Right lung (tissue), 10 donors: Measurements from ENCODE around the gene TBC1D13. TPM values are rescaled to one million over a fixed set of nuclear protein-coding genes. Genes with fewer than 3 reads are reported as not detected.
"Not testable (repeated sequence)": the region's sequence is repeated elsewhere in the genome, so short reads cannot be mapped to it uniquely, and the experiment has no call there.

Experiments
- DNase-seq, 2 donors: peaks; one replicate each; pipeline ENCODE4 v3.0.0-alpha.2; 2013
- long read RNA-seq, 8 donors: transcript quantifications; one replicate each; lab custom pipeline, GENCODE V29; 2026
- polyA plus RNA-seq, 5 donors: library from polyadenylated mRNA; unstranded; fragments of 120-200 nt; gene quantifications; one replicate each; pipeline versions ENCODE4 v1.2.1 to v1.2.3, GENCODE V29; 2013; ENCODE audit warnings: inconsistent platforms in 1 of 5, low replicate concordance in 1 of 5; ENCODE audit not compliant: insufficient read length in 5 of 5, insufficient read depth in 1 of 5

The TBC1D13 gene
- 10 to 100 TPM; 20.5 to 30.0 (median 26.3) TPM for polyA plus RNA-seq
- long read RNA-seq, donor 1, transcript TBC1D13-202 (12 exons, 3,906 nt), result major isoform, 5 of 10 reads
- long read RNA-seq, donor 1, partial matches to known transcripts, result 5 of 10 reads
- long read RNA-seq, donor 1, other reads (novel, unspliced or antisense), result 0 of 10 reads
- long read RNA-seq, donor 2, partial matches to known transcripts, result 0 of 2 reads
- long read RNA-seq, donor 2, other reads (novel, unspliced or antisense), result 0 of 2 reads
- long read RNA-seq, donor 3, partial matches to known transcripts, result 0 of 3 reads
- long read RNA-seq, donor 3, other reads (novel, unspliced or antisense), result 0 of 3 reads
- long read RNA-seq, donor 4, partial matches to known transcripts, result 8 of 11 reads
- long read RNA-seq, donor 4, other reads (novel, unspliced or antisense), result 0 of 11 reads
- long read RNA-seq, donor 5, transcript TBC1D13-202 (12 exons, 3,906 nt), result major isoform, 5 of 23 reads
- long read RNA-seq, donor 5, partial matches to known transcripts, result 17 of 23 reads
- long read RNA-seq, donor 5, other reads (novel, unspliced or antisense), result 0 of 23 reads
- long read RNA-seq, donor 6, partial matches to known transcripts, result 0 of 7 reads
- long read RNA-seq, donor 6, other reads (novel, unspliced or antisense), result 5 of 7 reads
- long read RNA-seq, donor 7, transcript TBC1D13-202 (12 exons, 3,906 nt), result major isoform, 9 of 9 reads
- long read RNA-seq, donor 7, partial matches to known transcripts, result 0 of 9 reads
- long read RNA-seq, donor 7, other reads (novel, unspliced or antisense), result 0 of 9 reads
- long read RNA-seq, donor 8, partial matches to known transcripts, result 0 of 1 reads
- long read RNA-seq, donor 8, other reads (novel, unspliced or antisense), result 0 of 1 reads

- peak; percentile 58 to 74 for DNase-seq
Measured at GRCh38 chr9:128786681-128787601, at the start of gene TBC1D13. TSS of gene TBC1D13 (plus strand) at chr9:128787253. CDS start at chr9:128787354, 101 bp downstream.

- DNase-seq, result no peak
Measured at GRCh38 chr9:128742401-128742800, 44.7 kb upstream of the TBC1D13 start.

- no peak for DNase-seq
Measured at GRCh38 chr9:128743421-128743820, 43.6 kb upstream of the TBC1D13 start.

- no peak for DNase-seq
Measured at GRCh38 chr9:128747241-128747640, 39.8 kb upstream of the TBC1D13 start.

GRCh38 chr9:128750926-128751595, 36.0 kb upstream of the TBC1D13 start:
- DNase-seq, result no peak

- no peak for DNase-seq
Measured at GRCh38 chr9:128753627-128754026, 33.4 kb upstream of the TBC1D13 start.

- DNase-seq, result no peak
Measured at GRCh38 chr9:128757602-128758001, 29.5 kb upstream of the TBC1D13 start.

- no peak for DNase-seq
Measured at GRCh38 chr9:128762671-128763449, 24.2 kb upstream of the TBC1D13 start.

GRCh38 chr9:128764361-128764760, 22.7 kb upstream of the TBC1D13 start:
- DNase-seq, result no peak

GRCh38 chr9:128765499-128765898, 21.6 kb upstream of the TBC1D13 start:
- DNase-seq, result no peak

GRCh38 chr9:128768606-128769005, 18.4 kb upstream of the TBC1D13 start:
- DNase-seq, result no peak

- DNase-seq, result no peak
Measured at GRCh38 chr9:128770286-128771030, 16.6 kb upstream of the TBC1D13 start.

GRCh38 chr9:128771094-128771721, 15.8 kb upstream of the TBC1D13 start:
- DNase-seq, result peak in 1 of 2 donors; percentile 10

GRCh38 chr9:128771745-128772519, 15.1 kb upstream of the TBC1D13 start, which contains the start of gene ZER1:
TSS of gene ZER1 (minus strand) at chr9:128771927. CDS start at chr9:128755565, 16,362 bp downstream.
- peak; percentile 87 to 89 for DNase-seq

GRCh38 chr9:128773049-128773448, 14.0 kb upstream of the TBC1D13 start:
- no peak for DNase-seq

- DNase-seq, result no peak
Measured at GRCh38 chr9:128774804-128775203, 12.2 kb upstream of the TBC1D13 start.

GRCh38 chr9:128780093-128780492, 7.0 kb upstream of the TBC1D13 start:
- DNase-seq, result not testable (repeated sequence)
